NCI-H1694 (cell line): ENCODE measurements around the gene SESTD1.
"Not testable (repeated sequence)": the region's sequence is repeated elsewhere in the genome, so short reads cannot be mapped to it uniquely, and the experiment has no call there.

ENCODE experiments used
- DNase-seq: peaks from one replicate; lab custom pipeline; 2025; lab: John Stamatoyannopoulos, UW

Gene SESTD1

DNA sequence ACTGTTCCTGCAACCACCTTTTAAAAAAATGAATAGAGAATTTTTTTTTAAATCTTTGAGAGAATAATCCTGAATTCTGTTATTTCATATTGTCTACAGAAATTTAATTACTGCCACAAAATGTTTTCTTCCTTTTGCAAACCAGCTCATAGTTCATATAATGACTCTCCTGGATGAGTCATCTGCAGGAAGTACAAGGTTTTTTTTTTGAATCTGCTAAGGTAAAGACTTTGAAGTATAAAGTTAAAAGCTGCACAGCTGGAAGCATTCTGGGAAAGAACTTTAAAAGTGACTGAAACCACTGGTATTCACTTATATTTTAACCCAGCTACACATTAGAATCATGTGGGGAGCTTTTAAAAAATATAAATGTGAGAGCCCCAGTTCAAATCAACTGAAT is 25.4 kb downstream of the SESTD1 start:
- DNase-seq = no peak

DNA sequence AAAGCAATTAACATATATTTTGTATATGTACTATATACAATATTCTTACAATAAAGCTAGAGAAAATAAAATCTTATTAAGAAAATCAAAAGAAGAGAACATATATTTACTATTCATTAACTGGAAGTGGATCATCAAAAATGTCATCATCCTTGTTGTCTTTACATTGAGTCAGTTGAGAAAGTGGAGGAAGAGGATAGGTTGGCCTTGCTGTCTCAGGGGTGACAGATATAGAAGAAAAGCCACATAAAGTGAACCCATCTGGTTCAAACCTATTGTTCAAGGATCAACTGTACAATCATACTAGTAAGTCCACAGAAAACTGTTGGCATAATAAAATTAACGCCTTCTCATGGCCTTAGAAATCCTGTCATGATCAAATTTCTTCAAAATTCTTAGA is 26.6 kb downstream of the SESTD1 start:
- no peak for DNase-seq

DNA sequence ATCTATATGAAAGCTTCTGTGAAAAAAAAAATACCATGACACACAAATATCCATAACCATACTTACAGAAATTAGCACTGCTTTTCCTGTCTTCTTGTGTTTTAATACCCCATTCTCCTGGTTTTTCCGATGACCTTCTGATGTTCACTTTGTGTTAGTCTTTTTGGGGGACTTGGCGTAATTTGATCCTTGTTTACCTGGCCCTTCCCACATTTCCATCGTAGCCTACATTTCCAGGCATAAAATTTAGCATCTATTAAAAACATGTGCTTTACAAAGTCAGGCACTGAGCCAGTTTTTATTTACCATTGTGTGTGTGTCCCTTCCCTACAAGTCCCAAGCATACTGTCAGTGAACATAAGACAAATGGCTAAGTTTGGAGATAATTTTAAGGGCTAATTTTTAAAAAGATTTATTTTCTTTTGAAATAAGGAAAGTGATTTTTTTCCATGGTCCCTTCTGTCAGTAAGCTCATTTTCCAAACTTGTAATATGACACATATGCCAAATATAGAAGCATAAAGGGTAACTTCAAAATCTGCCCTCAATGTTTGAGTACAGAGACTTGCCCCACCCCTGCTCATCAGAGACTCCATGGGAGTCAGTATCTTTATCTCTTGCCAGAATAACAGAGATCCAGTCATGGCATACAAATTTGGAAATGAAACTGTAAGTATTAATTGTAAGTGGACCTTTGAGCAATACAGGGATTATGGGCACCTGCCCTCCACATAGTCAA is 27.3 kb downstream of the SESTD1 start:
- DNase-seq = no peak

DNA sequence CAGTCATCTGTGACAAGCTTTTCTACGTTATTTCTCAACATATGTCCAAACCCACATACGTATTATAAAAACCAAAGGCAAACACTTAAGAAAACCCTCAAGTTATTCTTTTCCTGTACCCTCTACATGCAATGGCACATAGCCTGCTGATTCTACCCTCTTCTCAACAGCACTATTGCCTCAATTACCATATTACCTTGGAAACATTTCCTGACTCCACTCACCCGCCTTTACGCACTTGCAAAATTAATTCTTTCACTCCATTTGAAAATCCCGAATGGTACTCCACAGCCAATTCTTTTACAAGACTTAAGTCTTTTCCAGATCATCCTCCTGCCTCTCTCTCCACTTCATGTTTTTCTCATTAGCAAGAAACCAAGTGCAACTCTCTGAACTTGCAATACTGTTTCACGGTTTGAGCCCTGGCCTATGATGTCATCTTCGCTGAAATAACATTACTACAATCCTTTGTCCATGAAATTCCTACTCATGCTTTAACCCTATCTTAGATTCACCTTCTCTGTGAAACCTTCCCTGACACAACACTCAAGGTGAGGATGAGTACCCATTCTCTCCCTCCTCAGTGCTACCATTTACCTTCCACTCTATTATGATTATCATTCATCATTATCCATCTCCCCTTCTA is 29.0 kb downstream of the SESTD1 start:
- DNase-seq = no peak

DNA sequence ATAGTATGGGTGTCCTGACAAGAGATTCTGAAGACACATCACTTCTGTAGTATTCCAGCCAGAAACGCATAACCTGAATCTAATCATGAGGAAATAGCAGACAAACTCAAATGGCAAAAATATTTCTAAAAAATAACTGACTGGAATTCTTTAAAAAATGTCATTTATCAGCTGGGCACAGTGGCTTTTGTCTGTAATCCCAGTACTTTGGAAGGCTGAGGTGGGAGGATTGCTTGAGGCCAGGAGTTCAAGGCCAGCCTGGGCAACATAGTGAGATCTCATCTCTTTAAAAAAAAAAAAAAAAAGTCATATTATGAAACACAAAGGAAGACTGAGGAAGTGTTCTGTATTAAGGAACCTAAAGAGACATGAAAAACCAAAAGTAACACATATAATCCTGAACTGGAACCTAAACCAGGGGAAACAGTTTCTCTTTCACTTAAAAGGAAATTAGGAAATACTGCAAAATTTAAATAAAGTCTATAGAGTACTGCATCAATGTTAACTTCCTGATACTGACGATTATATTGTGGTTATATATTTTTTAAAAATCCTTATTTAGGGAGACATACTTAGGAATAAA is 29.9 kb downstream of the SESTD1 start:
- no peak for DNase-seq

DNA sequence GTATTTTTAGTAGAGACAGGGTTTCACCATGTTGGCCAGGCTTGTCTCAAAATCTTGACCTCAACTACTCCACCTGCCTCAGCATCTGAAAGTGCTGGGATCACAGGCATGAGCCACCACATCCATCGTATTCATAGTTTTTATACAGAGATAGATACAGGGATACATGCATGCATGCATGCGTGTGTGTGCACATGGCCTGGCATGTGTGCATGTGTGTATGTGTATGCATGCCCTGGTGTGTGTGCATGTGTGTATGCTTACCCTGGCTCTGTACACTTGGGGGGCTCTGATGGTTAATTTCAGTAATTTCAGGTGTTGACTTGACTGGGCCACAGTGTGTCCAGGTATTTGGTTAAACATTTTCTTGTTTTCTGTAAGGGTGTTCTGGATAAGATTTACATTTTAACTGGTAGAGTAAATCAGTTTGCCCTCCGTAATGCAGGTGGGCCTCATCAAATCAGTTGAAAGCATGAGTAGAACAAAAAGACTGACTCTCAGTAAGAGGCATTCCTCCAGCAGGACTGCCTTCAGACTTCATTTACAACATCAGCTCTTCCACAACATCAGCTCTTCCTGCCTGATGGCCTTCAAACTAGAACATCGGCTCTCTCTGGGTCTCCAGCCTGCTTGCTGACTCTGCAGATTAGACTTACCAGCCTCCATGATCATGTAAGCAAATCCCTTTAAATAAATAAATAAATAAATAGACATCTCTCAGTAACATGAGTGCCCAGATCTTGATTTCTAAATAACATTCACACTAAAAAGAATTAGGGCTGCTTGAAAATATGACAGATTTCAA is 30.8 kb downstream of the SESTD1 start:
- no peak for DNase-seq

DNA sequence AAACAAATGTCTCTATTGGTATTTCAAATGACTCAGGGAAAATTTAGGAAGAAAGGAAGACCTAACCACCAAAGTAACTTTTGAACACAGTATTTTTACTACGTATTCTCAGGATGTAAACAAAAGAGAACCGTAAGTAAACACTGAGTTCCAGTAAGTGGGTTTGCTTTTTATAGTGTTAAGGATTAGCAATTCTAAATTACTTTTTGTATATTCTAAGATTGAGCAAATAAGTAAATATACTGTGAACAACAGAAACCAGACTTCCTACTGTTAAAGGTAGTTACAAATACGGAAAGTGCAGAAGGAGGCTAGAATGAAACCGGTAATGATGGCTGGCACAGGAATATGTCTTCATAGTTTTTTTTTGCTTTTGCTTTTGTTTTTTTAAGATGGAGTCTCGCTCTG is 31.5 kb downstream of the SESTD1 start:
- no peak for DNase-seq

DNA sequence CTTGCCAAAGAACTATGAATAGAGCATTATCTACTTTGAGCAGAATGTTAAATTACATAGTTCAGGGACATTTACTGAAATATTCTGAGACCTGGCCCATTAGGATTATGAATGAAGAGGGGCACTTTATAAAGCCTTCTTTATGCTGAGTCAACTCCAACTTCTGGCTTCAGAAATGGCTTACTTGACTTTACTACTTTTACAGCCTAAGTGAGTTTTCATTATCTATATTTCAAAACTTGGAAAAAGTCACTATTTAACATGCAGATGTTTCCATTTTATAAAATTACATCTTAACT is 37.7 kb downstream of the SESTD1 start:
- DNase-seq = no peak

DNA sequence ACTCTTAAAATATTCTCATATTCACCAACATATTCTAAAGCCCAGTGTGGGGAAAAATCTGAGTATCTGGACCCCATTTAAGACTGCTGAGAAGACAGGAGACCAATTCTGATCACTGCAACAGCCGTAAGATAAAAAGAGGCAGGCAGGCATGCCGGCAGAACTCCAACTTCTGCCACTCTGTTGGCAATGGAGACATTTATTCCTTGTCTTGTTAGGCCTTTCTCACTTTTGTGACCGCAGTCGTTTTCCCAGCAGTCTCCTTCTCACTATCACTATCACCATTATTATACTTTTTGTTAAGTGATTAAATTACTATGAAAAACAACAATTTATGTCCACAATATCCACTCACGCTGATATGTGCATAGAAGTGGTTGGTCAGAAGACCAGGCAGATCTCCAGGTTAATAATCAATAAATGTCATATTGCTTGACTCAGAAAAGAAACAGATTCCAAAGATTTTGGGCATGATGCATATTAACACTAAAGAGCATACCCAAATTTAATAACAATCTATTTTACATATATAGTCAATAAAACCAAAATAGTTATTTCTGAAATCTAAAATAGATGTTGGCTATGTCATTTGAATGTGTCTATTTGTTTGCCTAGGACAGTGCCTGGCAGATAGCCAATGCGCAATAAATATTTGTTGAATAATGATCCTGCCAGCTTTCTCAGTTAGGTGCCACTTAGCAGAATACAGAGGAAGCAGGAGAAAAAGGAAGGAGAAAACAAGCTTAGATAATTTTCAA is 38.2 kb downstream of the SESTD1 start:
- no peak for DNase-seq

DNA sequence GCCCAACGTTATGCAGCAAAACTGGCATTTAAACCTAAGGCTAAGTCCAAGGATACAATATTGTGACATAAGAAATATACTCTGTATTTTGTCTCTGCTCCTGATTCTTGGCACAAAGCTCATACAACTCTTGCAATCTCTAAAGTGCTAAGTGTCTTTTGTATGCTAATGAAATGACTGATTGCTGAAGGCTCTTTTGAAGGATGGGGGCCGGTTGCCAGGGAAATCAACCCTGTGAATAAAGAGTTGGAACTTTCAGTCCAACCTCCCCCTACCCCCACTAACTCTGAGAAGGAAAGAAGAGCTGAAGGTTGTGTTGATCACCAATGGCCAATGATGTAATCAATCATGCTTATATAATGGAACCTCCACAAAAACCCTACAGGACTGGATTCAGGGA is 40.3 kb downstream of the SESTD1 start:
- no peak for DNase-seq

DNA sequence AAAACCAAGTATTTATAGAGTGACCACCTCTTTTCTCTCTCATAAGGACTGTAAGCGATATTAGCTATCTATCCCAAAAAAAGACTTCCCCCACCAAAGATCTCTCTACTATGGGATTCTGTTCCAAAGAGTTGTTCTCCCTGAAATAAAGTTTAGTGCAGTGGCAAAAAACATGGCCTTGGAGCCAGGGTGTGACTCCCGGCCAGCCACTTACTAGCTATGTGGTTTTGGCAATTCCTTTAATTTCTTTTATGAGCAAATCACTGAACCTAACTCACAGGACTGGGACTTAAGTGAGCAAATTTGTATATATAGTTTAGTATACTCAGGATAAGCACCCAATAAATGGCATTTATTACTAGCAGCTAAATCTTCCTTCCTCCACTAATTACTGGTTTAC is 42.6 kb downstream of the SESTD1 start:
- no peak for DNase-seq

DNA sequence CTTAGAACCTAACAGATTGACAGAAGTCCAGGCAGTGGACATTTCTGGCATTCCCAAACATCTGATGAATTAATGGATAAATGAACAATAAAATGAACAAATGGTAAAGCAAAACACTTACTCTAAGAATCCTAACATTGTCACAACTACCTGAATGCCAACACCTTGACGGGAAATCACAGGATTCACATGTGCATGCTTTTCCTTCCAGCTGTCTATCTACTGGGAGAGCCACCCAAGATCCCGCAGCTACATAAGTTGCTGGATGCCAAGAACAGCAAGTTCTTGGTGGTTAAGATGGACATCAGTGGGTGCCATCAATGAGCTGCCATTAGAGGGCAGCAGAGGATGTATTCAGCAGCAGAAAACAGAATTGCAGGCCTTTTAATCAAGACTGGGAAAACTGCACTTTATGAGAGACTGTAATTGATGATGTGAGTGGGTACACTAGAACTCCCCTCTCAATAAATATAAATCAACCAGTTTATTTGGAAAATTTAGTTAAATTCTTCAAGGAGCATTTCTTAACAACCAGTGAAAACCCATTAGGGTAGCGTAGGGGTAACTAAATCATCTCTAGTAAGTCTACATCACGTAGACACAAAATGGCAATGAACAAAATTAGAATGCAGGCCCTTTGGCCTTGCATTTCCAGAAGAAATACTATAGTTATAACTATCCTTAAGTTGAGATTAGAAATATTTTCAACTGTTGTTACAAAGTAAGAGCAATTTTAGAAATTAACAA is 45.6 kb downstream of the SESTD1 start:
- DNase-seq = peak; percentile 48

DNA sequence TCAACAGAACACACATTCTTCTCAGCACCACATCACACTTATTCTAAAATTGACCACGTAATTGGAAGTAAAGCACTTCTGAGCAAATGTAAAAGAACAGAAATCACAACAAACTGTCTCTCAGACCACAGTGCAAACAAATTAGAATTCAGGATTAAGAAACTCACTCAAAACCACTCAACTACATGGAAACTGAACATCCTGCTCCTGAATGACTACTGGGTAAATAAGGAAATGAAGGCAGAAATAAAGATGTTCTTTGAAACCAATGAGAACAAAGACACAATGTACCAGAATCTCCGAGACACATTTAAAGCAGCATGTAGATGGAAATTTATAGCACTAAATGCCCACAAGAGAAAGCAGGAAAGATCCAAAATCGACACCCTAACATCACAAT is 50.0 kb downstream of the SESTD1 start:
- not testable (repeated sequence) for DNase-seq

DNA sequence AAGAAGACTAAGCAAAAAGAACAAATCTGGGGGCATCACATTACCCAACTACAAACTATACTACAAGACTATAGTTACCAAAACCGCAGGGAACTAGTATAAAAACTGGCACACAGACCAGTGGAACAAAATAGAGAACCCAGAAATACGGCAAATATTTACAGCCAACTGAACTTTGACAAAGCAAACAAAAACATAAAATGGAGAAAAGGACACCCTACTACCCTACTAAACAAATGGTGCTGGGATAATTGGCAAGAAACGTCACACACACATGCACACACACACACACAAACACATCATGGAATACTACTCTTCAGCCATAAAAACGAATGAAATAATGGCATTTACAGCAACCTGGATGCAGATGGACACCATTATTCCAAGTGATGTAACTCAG is 53.3 kb downstream of the SESTD1 start:
- DNase-seq = no peak

DNA sequence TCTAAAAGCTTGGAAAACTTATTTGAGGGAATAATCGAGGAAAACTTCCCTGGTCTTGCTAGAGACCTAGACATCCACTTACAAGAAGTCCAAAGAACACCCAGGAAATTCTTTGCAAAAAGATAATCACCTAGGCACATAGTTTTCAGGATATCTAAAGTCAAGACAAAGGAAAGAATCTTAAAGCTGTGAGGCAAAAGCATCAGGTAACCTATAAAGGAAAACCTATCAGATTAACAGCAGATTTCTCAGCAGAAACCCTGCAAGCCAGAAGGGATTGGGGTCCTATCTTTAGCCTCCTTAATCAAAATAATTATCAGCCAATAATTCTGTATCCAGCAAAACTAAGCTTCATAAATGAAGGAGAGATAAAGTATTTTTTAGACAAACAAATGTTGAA is 56.4 kb downstream of the SESTD1 start:
- DNase-seq = not testable (repeated sequence)

DNA sequence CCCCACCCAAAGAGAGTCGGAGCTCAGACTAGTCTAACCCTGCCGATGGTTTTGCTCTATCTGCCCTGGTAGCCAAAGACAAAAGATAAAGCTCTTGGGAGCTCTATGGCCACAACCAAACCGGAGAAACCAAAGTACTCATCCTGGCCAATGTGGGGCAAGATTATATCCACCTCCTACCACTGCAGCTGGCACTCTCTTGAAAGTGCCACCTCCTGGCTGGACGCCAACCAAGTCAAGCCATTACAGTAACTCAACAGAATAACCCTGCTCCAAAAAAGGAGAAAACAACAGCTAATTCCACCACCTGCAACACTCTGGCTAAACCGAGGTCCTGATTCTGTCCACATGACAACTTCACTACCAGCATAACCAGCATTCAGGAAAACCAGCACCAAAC is 57.6 kb downstream of the SESTD1 start:
- no peak for DNase-seq

DNA sequence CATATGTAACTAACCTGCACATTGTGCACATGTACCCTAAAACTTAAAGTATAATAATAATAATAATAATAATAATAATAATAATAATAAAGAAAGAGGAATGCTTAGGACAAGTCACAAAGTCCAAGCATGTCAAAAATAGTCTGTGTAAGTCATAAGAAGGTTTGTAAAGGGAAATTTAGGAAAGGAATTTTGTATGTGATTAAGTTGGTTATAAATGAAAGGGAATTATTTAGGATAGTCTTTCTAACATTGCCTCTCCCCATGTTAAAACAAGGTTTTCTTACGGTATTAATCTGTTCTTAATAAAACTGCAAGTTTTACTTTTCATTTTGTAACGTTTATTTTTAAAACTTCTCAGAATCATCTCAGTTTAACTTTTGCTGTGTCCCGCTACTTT is 62.8 kb downstream of the SESTD1 start:
- peak; percentile 26 for DNase-seq

DNA sequence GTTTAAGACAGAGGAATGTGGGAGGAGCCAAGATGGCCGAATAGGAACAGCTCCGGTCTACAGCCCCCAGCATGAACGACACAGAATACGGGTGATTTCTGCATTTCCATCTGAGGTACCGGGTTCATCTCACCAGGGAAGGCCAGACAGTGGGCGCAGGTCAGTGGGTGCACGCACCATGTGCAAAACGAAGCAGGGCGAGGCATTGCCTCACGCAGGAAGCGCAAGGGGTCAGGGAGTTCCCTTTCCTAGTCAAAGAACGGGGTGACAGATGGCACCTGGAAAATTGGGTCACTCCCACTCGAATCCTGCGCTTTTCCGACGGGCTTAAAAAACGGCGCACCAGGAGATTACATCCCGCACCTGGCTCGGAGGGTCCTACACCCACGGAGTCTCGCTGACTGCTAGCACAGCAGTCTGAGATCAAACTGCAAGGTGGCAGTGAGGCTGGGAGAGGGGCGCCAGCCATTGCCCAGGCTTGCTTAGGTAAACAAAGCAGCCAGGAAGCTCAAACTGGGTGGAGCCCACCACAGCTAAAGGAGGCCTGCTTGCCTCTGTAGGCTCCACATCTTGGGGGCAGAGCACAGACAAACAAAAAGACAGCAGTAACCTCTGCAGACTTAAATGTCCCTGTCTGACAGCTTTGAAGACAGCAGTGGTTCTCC is 68.6 kb downstream of the SESTD1 start:
- DNase-seq = not testable (repeated sequence)

DNA sequence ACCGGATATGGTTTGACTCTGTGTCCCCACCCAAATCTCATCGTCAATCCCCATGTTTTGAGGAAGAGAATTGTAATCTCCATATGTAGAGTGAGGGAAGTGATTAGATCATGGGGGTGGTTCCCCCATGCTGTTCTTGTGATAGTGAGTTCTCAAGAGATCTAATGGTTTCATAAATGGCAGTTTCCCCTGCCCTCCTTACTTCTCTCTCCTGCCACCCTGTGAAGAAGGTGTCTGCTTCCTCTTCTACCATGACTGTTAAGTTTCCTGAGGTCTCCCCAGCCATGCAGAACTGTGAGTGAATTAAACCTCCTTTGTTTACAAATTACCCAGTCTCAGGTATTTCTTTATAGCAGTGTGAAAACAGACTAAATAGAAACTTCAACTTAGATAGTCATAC is 69.5 kb downstream of the SESTD1 start:
- DNase-seq = no peak

DNA sequence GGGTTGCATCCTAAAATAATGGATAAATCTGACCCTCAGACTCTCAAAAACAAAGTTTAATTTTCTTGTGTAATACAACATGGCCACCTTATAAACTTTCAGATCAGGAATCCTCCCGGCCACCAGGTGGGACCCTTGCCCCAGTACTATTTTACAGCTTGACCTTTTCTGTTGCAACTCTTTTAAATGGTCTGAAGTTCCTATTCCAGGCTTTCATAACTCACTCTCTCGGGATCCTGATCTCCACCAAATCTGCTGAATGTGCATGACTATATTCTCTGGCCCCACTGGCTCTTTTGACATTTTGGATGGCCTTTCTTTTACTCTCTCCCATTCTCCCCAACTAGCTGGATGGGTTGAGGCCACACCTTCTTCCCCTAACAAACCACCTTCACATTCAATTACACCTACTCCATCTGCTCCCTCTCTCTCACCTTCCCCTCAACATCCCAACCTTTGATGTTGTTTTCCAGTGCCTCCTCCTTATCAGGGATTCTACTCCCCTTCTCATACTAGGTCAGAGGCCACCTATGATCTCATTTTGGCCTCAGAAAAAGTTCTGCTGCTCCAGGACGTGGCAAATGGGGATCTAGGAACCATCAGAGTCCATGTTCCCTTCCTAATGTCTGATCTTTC is 70.8 kb downstream of the SESTD1 start:
- no peak for DNase-seq
